ENCODE measurements around the gene KRTAP12-1.
"Not testable (repeated sequence)": the region's sequence is repeated elsewhere in the genome, so short reads cannot be mapped to it uniquely, and the experiment has no call there.

KRTAP12-1 gene

DNA sequence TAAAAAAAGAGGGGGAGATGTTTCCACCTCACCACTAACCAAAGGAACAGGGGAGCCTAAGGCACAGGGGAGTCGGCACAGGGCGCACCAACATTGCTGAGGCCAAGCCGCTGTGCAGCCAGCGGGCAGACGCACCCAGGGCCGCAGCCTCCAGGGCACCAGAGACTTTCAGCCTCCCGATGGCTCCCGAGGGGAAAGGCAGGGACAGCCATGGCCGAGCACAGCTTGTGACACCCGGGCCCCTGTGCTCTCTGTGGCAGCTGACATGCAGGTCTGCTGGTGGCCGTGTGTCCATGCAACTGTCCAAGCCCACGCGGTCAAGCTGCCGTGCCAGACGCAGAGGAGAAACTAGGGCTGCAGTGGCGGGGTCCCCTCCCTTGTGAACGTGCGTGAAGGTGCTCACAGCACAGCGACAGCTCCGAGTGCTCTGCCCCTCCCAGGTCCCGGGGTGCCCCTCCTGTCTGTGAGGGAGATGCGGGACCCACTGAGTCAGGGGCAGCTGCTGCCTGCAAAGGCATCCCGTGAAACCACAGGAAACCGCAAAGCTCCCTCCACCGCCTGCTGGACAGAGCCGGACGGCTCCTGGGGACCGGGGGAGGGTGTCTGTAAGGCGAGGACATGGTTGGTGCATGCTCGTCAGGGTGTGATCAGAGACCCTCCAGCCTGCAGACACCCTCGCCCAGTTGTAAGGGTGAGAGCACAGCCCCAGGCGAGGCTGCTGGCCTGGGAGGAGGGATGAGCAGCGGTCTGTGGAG lies 33.2 kb downstream of the KRTAP12-1 start:
- H3K4me3 ChIP-seq (ENCODE audit: low read depth, low read length) = no peak overlapping the region
- TF ChIP-seq MYC (IDR thresholded peaks at IDR 0.05; ENCODE audit: low read depth, low read length) (peak; percentile 17), POLR2A (IDR thresholded peaks at IDR 0.05; ENCODE audit: extremely low read depth, insufficient read length) (no peak)
- TF ChIP-seq, protein P1, sequence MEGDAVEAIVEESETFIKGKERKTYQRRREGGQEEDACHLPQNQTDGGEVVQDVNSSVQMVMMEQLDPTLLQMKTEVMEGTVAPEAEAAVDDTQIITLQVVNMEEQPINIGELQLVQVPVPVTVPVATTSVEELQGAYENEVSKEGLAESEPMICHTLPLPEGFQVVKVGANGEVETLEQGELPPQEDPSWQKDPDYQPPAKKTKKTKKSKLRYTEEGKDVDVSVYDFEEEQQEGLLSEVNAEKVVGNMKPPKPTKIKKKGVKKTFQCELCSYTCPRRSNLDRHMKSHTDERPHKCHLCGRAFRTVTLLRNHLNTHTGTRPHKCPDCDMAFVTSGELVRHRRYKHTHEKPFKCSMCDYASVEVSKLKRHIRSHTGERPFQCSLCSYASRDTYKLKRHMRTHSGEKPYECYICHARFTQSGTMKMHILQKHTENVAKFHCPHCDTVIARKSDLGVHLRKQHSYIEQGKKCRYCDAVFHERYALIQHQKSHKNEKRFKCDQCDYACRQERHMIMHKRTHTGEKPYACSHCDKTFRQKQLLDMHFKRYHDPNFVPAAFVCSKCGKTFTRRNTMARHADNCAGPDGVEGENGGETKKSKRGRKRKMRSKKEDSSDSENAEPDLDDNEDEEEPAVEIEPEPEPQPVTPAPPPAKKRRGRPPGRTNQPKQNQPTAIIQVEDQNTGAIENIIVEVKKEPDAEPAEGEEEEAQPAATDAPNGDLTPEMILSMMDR (IDR thresholded peaks at IDR 0.05; ENCODE audit: low read depth, low read length) = no peak
- TF ChIP-seq, protein P2, sequence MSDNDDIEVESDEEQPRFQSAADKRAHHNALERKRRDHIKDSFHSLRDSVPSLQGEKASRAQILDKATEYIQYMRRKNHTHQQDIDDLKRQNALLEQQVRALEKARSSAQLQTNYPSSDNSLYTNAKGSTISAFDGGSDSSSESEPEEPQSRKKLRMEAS (IDR thresholded peaks at IDR 0.05; ENCODE audit: low read depth, low read length) = no peak; the same call in 1 of the 2 replicates
- DNase-seq (ENCODE audit: low read depth) = peak; percentile 90

DNA sequence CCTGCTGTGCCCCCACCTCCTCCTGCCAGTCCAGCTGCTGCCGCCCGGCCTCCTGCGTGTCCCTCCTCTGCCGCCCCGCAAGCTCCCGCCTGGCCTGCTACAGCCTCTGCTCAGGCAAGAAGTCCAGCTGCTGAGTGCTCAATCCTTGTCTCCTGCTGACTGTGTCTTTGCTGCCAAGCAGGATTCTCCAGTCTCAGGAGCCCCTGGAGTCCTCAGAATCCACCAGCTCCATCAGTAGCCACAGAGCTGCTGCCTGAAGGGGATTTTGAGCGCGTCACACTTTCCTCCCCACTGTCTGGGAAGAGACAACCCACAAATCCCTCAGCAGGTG lies 34.8 kb downstream of the KRTAP12-1 start:
- no peak for TF ChIP-seq MYC (IDR thresholded peaks at IDR 0.05; ENCODE audit: low read depth, low read length)
- TF ChIP-seq, protein P1 (IDR thresholded peaks at IDR 0.05; ENCODE audit: low read depth, low read length) = no peak
- TF ChIP-seq, protein P2 (IDR thresholded peaks at IDR 0.05; ENCODE audit: low read depth, low read length) = no peak
- TF ChIP-seq POLR2A (IDR thresholded peaks at IDR 0.05; ENCODE audit: extremely low read depth, insufficient read length) = no peak

DNA sequence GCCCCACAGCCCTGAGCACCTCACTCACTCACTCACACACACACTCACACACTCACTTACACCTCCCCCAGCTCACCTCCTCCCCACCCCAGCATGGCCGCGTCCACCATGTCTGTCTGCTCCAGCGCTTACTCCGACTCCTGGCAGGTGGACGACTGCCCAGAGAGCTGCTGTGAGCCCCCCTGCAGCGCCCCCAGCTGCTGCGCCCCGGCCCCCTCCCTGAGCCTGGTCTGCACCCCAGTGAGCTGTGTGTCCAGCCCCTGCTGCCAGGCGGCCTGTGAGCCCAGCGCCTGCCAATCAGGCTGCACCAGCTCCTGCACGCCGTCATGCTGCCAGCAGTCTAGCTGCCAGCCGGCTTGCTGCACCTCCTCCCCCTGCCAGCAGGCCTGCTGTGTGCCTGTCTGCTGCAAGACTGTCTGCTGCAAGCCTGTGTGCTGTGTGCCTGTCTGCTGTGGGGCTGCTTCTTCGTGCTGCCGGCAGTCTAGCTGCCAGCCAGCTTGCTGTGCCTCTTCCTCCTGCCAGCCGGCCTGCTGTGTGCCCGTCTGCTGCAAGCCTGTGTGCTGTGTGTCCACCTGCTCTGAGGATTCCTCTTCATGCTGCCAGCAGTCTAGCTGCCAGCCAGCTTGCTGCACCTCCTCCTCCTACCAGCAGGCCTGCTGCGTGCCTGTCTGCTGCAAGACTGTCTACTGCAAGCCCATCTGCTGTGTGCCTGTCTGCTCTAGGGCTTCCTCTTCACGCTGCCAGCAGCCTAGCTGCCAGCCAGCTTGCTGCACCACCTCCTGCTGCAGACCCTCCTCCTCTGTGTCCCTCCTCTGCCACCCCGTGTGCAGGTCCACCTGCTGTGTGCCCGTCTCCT lies 35.4 kb downstream of the KRTAP12-1 start, which contains the start of gene KRTAP10-11:
TSS of gene KRTAP10-11 (plus strand) at position 49 of the 856 bp plus-strand sequence. CDS start at position 94, 45 bp downstream.
- not testable (repeated sequence) for H3K4me3 ChIP-seq (ENCODE audit: low read depth, low read length)
- DNase-seq (ENCODE audit: low read depth) = peak; percentile 65

More for the DNA sequence above, 34.8 kb downstream of the KRTAP12-1 start:
- no peak overlapping the region for H3K4me3 ChIP-seq (ENCODE audit: low read depth, low read length)
- no peak for DNase-seq (ENCODE audit: low read depth)

DNA sequence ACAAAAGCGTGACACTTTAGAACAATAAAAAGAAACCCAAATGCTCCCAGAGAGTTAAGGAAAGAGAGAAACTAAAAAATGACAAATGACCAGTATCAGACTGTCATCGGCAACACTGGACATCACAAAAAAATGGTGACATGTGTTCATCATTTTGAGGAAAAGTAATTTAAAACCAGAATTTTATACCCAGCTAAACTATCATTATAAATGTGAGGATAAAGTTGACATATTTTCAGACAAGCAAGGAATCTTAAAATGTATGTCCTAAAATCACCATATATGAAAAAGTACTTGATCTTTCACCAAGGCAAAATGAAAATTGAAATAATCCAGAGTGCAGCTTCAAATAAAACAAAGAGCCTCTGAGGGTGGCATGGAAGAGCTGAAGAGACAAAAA lies 37.1 kb downstream of the KRTAP12-1 start:
- no peak for TF ChIP-seq POLR2A (IDR thresholded peaks at IDR 0.05; ENCODE audit: extremely low read depth, insufficient read length)
- DNase-seq (ENCODE audit: low read depth) = no peak
- no peak overlapping the region for H3K4me3 ChIP-seq (ENCODE audit: low read depth, low read length)

DNA sequence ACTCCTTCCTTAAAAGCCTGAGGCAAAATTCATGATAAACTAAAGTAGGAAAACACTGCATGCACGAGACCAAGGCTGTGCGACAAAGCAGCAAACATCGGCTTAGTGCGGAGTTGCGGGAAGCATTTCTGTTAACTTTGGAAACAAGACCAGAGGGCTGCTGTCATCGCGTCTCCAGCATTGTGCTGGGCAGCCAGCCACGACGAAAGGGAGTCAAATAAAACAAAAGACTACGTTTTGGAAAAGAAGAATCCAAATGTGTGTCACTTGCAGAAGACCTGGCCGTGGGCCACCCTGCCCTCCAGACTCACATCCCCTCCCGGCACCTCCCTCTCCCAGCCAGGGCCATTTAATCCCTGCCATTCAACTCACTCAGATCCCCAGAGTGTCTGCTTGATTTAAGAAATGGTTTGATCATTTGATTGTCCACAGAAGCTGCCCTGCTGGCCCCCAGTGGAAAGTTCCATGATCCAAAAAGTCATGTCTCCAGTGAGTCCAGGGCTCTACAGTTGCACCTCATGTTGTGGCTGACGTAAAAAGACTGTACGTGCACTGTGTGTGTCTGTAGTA lies 38.1 kb downstream of the KRTAP12-1 start:
- no peak for DNase-seq (ENCODE audit: low read depth)
- TF ChIP-seq POLR2A (IDR thresholded peaks at IDR 0.05; ENCODE audit: extremely low read depth, insufficient read length) (no peak), MYC (IDR thresholded peaks at IDR 0.05; ENCODE audit: low read depth, low read length) (no peak)
- TF ChIP-seq, protein P2 (IDR thresholded peaks at IDR 0.05; ENCODE audit: low read depth, low read length) = no peak
- TF ChIP-seq, protein P1 (IDR thresholded peaks at IDR 0.05; ENCODE audit: low read depth, low read length) = no peak
- H3K4me3 ChIP-seq (ENCODE audit: low read depth, low read length) = no peak overlapping the region

DNA sequence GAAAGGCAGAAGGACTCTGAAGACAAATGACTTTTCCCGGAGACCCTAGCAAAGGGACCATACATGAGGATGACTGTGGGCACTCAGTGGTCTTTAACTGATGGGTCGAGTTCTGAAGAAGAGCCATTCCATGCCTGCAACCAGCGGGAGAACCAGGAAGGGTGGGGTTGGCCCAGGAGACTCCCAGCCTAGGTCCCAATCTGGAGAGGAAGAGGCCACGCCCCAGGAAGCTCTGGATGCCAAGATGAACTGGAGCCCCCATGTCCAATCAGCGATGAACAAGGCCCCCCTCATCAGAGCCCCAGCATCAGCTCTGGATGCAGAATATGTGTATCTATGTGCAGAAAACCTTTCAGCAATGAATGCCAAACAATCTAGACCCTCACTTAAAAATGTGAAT lies 41.2 kb downstream of the KRTAP12-1 start:
- DNase-seq (ENCODE audit: low read depth) = no peak
- no peak overlapping the region for H3K4me3 ChIP-seq (ENCODE audit: low read depth, low read length)
- TF ChIP-seq, protein P1 (IDR thresholded peaks at IDR 0.05; ENCODE audit: low read depth, low read length) = no peak
- no peak for TF ChIP-seq POLR2A (IDR thresholded peaks at IDR 0.05; ENCODE audit: extremely low read depth, insufficient read length)
- TF ChIP-seq, protein P2 (IDR thresholded peaks at IDR 0.05; ENCODE audit: low read depth, low read length) = no peak
- no peak for TF ChIP-seq MYC (IDR thresholded peaks at IDR 0.05; ENCODE audit: low read depth, low read length)
